GM21526 (cell line): ENCODE results near the gene TMEM18.

ENCODE experiments used
- ATAC-seq: cut with Tn5 transposase; IDR thresholded peaks from one replicate; pipeline ENCODE4 v1.9.1; 2021; ENCODE audit warnings: moderate library complexity; ENCODE audit not compliant: unreplicated experiment, low FRiP score

Gene TMEM18

DNA sequence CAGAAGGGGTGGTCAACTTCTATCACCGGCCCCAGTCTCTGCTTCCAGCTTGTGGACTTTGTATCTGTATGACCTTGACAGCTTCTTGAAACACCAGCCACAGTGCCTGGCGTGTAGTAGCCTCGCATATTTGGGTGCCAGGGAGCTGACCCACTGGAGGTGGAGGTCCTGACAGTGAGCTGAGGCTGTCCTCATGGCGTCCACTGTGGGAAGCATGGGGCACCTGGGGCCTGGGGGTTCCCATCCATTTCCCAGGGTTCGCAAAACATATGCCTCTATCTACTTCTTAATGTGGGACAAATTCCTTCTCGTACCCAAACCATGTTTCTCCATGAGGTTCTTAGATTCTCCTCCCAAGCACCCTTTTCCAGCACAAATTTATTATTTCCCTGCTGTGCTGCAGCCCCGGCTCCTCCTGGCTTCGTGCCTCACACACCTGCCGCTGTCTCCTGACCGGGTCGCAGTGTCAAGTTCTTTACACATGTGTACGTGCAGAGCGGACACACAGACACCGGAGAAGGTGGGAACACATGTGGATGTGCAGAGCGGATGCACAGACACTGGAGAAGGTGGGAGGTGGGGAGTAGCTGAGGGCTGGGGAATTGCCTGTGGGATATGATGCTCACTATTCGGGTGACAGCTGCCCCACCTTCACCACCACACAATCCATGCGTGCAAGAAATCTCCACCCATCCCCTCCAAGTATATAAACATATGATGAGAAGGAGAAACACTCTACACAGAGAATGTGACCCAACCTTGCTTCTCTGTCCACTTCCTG, 23.4 kb downstream of the TMEM18 start:
- no peak for ATAC-seq

DNA sequence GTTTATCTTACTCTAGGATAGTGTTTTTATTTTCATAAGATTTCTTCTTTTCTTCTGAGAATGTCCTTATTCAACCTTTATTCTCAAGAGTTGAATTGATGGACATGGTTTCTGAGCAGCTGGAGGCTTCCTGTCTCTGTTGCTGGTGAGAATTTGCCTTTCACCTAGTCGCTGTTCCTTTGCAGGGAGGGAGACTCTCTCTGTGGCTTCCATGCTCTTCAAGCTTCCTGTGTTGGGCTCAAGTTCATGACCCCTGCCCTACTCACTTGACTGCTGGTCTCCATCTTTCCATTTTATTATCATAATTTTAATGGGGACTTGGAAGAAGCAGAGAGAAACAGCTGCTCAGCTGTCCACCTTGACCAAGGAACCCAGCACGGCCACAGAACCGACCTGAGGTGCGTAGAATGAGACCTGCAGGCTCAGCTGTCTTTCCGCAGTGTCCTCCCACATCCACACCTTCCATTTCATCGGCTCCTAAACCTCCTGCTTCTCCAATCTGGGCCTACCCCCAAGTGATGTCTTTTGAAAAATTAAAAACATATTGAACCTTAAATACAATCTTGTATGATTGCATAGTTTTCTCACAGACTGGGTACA, 24.2 kb downstream of the TMEM18 start:
- ATAC-seq = no peak

DNA sequence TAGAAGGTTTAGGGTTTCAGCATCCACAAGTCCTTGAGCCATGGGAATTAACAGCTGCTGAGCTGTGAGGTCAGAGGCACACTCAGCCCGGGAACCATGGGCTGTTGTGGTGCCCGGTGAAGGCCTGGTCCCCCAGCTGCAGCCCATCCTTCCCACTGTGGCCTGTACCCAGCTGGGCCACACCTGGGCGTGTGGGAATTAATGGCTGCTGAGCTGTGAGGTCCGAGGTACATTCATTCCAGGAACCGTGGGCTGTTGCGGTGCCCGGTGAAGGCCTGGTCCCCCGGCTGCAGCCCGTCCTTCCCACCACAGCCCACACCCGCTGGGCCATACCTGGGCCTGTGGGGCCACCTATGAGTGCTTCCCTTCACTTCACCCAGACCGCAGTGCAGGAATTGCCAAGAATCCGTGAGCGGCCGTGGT, 25.2 kb downstream of the TMEM18 start:
- no peak for ATAC-seq

DNA sequence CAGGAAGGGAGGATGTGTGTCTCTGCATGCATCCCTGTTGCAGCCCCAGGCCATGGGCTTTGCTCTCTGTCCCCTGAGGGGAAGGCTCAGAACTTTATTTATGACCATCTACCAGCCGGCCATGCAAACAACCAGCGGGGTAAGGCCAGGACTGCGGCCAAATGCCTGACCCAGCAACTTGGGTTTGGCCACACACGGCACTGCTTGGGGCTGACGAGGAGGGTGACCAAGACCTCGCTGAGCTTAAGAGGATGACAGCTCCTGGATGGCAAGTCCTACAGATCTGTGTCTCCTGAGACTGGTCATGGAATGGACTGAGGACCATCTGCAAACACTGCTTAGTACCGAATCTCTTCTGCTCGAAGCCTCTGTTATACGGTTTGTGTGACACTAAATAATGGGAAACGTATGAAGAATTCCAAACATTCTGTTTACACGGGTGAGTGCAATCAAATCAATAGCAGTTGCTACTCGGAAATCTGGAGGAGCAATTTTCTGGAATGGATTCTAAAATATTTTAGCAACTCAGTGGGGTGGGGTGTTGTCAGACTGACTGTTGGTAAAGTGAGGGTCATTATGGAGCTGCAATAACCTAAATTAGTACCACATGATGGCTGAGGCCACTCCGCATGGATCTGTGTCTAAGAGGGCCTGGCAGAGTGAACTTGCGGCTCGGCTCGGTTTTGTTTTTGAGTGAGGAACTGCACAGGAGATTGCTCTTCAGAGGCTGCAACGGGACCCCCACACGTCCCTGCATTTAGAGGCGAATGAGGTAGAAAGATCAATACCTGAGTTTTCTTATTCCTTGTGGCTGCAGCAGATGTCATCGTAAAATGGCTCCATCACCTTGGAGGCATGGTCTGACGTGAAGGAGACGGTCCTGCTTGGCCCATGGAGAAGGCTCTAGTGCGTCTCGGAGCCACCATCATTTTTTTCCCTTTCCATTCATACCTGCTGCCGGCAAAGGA, 26.6 kb downstream of the TMEM18 start:
- no peak for ATAC-seq

DNA sequence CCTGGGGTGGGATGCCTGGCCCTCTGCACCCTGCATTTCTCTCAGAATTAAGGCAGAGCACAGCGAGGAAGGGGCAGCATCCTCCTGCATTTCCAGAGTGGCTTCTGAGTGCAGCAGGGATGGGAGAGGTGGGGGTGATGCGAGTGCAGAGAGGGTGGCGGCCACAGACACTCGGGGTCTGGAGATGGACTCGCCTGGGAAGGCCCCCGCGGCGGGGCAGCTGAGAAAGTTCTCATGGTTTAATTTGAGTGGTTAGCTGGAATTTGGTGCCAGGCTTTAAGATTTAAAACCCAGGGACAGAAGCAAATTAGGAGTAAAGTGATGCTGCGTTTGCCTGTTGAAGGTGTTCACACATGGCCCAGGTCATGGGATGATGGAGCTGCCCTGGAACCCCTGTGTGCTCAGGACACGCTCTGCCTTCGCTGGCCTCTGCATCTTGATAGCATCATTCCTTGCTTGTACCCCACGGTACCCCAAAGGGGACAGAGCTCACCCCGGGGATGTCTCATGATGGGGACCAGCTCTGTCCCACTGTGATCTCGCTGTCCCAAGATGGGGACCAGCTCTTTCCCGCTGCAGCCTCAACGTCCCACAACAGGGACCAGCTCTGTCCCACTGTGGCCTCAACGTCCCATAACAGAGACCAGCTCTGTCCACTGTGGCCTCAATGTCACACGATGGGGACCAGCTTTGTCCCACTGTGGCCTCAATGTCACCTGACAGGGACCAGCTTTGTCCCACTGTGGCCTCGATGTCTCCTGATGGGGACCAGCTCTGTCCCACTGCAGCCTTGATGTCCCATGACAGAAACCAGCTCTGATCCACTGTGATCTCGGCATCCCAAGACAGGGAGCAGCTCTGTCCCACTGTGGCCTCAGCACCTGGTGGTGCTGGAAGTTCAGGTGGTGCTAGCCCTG, 27.5 kb downstream of the TMEM18 start:
- ATAC-seq = no peak

DNA sequence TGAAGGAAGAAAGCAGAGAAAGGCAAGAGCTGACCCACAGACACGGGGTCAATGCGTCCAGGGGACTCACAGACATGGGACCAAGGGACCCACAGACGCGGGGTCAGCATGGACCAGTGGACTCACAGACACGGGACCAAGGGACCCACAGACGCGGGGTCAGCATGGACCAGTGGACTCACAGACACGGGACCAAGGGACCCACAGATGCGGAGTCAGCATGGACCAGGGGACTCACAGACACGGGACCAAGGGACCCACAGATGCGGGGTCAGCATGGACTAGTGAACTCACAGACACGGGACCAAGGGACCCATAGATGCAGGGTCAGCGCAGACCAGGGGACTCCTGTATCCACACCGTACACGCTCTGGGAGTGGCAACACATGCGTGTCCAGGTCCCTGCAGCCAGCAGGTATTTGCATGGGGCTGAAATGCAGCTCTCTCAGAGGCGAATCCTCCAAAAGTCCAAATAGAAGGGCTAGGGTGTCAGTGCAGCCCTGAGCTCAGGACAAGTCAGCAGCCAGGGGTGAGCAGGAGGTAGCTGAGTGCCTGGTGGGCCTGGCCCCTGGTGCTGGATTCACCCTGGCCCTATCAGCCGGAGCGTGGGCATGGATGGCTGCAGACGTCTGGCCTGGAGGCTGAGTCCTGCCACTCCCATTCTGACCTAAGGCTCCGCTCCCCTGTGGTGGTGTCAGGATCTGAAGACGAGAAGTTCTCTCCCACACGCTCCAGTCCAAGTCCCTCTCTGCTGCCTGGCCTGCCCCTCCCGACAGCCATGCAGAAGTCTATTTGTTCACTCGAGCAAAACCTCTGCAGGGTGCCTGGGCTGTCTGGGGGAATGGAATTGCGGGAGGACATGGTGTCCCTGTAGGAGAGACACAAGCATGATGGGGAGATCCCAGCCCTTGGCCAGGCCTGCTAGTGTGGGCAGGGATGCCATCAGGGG, 28.5 kb downstream of the TMEM18 start:
- no peak for ATAC-seq

DNA sequence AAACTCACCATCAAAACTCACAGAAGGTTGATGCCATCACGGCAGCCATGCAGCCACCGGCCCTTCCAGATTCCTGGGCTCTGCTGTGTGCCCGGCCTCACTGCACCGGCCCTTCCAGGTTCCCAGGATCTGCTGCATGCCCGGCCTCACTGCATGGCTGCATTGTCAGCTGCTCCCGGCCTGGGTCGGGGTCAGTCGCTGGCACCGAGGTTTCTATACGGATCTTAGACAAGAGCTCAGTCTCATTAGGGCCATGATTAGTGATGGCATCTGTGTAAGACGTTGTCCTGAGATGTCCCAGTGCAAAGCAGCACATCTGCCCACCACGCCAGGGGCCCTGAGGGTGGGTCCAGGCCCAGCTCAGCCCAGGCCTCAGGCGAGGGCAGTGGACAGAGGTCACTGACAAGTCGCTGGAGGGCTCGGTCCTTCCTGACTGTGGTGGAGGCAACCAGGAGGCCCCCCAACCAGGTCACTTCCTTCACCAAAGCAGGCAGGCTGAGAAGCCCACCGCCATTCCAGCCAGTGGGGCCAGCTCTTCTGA, 29.4 kb downstream of the TMEM18 start:
- ATAC-seq = no peak

DNA sequence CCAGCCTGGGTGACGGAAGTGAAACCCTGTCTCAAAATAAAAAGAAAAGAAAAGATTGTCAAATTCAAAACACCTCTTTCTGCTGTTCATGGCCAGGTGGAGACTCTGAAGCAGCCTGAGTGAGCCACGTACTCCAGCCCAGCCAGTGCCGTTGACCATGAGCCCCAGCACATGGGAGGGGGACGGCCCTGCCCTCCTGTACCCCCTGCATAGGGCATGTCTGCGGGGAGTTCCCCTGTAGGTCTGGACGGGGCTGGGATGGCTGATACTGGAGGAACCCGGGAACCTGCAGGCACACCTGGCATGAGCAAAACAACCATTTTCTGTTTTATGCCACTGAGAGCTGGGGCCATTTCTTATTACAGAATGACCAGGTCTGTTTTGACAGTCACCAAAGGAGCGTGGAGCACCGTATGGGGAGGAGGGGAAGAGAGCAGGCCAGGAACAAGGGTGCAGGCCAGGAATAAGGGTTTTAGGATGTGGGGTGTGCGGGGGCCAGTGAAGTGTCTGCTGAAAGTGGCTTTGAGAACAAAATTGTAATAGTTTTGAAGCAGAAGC, 30.1 kb downstream of the TMEM18 start:
- no peak for ATAC-seq

DNA sequence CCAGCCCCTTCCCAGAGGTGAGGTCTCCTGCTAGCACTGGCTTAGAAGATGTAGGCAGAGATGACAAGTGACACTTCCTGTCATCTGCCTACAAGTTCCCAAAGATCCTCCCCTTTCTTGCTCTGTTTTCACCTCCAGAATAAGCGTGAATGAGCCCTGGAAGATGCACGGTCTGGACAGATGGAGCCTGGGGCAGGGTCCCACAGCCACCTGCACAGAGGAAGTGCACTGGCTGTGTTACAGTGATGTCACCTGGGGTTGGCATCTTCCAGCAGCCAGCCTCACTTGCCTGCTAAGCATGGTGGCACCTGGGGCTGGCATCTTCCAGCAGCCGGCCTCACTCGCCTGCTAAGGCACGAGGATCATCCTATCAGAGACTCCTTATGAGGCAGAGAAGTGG, 32.3 kb downstream of the TMEM18 start:
- ATAC-seq = no peak

DNA sequence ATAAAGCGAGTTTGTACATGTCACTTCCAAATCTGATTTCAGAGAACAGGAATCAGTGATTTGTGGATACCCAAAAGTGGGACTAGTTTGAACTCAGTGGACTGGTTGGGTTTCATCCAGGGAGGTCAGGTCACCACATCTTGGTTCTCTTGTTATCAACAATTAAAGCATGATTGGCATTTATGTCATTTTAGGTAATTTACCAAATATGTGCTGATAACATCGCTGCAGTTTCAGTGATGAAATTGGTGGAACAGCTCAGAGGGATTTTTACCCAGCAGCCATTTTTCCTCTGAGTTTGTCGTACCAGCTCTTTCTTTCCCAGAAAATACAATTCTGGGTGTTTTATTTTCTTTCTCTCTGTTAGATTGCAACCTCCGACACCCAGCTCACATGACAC, 33.4 kb downstream of the TMEM18 start:
- no peak for ATAC-seq

DNA sequence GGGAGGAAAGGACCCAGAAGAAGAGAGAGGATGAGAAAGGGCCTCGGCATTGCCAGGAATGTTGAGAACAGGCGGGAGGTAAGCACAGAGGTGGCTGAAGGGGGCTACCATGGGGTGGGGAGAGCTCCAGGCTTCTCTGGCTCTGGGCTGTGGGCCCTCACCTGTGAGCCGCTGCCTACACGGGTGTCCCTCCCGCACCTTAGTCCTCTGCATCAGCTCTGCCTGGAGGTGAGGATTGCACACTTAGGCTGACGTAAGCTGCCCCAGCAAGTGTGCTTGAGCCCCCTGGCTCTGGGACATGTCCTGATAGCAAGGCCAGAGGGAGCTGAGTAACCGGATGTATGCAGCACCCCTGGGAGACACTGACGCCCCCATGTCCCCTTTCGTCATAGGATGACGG, 33.9 kb downstream of the TMEM18 start:
- ATAC-seq = no peak

DNA sequence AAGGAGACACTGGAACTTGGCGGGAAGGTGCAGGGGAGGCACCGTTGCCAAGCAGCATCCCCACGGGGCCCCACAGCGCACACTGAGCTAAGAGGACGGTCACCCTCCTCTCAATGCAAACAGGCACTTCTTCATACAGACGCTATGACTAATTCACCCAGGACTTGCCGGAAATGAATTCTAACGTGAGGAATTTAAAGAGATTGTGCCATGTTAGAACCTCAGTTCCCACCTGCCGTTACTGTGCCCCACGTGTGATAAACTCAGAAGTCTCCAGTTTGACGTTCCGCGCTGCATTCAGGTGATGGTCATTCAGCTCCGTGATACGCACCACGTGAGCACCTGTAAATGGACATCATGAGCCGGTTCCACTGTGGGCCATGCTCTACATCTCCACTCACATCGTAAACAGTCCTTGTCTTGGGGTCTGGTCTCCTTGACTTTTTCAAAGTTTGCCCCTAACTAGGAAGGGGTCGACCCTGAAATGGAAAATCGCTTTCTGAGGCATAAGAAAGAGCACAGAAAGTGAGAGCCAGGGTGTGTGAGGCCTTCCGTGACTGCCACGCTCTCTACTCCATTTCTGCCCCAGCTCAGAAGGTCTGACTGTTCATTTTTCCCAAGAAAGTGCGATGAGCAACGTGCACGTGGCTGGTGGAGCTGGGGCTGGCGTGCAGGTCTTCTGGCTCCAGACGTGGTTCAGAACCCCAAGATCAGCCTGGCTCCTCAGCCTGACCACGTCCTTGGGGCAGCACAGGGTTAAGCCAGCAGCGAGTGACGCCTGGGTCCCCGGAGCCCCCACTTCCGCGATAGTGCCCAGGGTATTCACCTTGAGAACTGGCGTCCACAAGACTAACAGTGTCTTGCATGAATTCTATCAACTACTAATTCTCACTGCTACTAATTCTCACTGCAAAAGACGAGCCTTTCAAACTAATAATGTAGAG, 35.1 kb downstream of the TMEM18 start:
- ATAC-seq = no peak

DNA sequence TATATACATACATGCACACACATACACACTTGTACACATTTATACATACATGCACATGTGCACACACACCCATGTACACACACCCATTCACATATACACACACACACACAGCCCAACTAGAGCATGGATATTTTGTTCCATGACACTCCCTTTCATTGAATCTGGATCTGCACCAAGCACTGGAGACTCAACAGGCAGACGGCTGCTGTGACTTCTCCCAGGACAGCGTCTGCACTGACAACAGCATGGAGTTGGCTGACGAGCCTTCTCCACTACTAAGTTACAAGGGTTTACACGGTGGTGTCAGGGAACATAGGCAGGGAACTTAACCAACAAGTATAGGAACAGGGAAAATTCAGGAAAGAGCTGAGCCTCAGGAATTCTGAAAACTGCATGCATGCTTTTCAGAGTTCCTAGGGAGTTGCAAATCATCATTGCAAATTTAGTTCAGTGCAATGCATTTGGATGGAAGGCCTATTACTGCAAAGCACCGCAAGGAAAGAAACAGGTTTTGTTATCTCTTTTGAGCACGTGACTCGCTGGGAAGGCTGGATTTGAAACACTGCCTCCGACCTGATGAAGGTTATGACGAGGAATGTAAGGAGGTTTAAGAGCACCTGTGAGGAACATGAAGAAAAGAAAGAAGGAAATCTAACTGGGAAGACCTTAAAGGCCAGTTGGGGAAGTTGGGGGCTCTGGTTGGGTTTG, 35.9 kb downstream of the TMEM18 start:
- ATAC-seq = no peak

DNA sequence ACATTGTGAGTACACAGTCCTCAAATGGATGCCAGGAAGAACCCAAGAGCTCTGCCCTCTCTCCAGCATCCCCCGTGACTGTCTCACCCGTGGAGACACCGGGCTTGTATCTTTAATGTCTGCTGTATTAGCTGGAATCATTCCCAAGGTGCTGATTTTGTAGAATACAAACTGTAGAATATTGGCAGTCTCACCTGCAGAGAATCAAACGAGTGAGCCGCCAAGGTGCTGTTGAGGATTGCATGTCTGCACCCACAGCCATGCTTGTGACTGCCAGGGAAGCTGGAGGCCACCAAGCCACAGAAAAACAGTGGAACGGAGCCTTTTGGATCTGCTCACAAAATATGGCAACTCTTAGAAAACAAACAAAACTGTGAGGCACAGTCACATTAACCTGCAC, 37.5 kb downstream of the TMEM18 start:
- ATAC-seq = no peak

DNA sequence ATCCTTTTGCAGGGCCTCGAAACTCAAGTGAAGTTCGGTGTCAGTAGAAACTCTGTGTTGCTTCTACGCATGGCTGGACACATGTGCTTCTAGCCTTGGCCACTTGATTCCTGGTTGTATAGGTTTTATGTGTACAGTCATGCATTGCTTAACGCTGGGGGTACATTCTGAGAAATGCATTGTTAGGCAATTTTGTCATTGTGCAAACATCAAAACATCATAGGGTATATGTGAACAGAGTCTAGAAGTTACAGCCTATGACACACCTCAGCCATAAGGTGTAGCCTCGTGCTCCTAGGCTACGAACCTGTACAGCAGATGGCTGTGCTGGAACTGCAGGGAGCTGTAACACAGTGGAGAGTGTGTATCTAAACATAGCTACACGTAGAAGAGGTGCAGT, 39.4 kb downstream of the TMEM18 start:
- no peak for ATAC-seq

DNA sequence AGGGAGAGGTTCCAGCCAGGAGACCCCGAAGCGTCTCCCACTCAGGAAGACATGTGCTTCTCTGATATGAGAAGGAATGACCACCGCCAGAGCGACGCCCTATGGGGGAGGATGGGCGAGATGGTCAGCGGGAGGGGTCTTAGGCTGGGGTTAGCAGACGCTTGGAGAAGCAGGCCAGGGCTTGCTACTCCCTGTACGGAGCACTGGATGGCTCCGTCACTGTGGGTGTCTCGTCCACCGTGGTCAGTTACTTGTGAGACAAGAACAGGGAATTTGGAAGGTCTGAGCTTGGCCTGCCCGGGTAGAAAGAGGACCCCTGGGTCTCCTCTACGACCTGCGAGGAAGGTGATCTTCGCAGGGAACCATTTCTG, 39.8 kb downstream of the TMEM18 start:
- ATAC-seq = no peak
